ENCODE results near the gene MANEA. TPM values are rescaled to one million over a fixed set of nuclear protein-coding genes. Genes with fewer than 3 reads are reported as not detected.

MANEA gene
- total RNA-seq, 1 experiment from 2014 or later, result 8.3 TPM

DNA sequence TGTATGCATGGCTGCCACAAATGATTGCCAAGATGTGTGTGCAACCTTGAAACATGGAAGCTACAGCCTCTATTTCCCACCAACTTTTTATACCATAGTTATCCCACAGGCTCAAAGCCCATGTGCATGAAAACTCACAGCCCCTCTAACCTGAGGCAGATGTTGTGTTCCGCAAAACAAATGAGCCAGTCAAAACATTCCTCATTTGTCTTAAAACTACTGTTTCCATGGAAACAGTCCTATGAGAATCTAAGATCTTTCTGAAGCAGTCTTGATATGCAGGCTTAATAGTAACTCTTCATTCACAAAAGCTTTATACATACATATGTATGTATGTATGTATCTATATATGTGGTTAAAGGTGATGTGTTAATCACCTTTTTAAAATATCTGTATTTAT, 31.2 kb upstream of the MANEA start:
- Histone ChIP-seq H3K23me2 (ENCODE audit: insufficient read length, low read depth, low read length, poor library complexity, severe bottlenecking) (no peaks in the 10 kb centered on the region), H3K18ac (ENCODE audit: insufficient read length, low read depth, low read length) (no peak overlapping the region), H3K79me2 (ENCODE audit: insufficient read depth, low read length) (no peaks in the 10 kb centered on the region), H3K4ac (ENCODE audit: low read depth, low read length) (no peak overlapping the region), H2BK15ac (ENCODE audit: low read depth, low read length) (no peak overlapping the region), H3T11ph (ENCODE audit: low read length) (no peak overlapping the region), H3K27ac (ENCODE audit: insufficient read length, low read depth, low read length) (no peak overlapping the region), H3K23ac (ENCODE audit: insufficient read length, low read depth, low read length) (no peak overlapping the region), H4K8ac (replicated peaks; ENCODE audit: insufficient read length, low read depth, low read length) (no peak overlapping the region), H2BK5ac (ENCODE audit: insufficient read length, low read length) (no peak overlapping the region), H4K20me1 (ENCODE audit: control insufficient read depth, insufficient read depth, insufficient read length) (no peaks in the 10 kb centered on the region), H3K4me2 (ENCODE audit: insufficient read depth, insufficient read length, low read length) (no peak overlapping the region), H2BK12ac (ENCODE audit: insufficient read length, low read depth, low read length) (no peak overlapping the region), H3K9ac (ENCODE audit: extremely low read depth, insufficient read length, low read length) (no peak overlapping the region), H4K5ac (ENCODE audit: insufficient read length, low read depth, low read length) (no peak overlapping the region), H2AK5ac (ENCODE audit: insufficient read length, low read length) (no peak overlapping the region), H3K4me1 (ENCODE audit: insufficient read depth, low read length) (no peaks in the 10 kb centered on the region; the same call in 1 of the 2 replicates), H2BK120ac (ENCODE audit: low read depth, low read length, poor library complexity, severe bottlenecking) (no peak overlapping the region), H3K9me3 (ENCODE audit: control insufficient read depth, low read depth, low read length) (no peaks in the 10 kb centered on the region), H4K91ac (ENCODE audit: insufficient read length, low read depth, low read length) (no peak overlapping the region), H3K79me1 (ENCODE audit: insufficient read depth, low read depth, low read length, poor library complexity, severe bottlenecking) (no peaks in the 10 kb centered on the region), H2BK20ac (ENCODE audit: low read depth, low read length, poor library complexity, severe bottlenecking) (no peak overlapping the region), H3K14ac (ENCODE audit: insufficient read depth, low read length) (no peak overlapping the region), H3K56ac (ENCODE audit: insufficient read length, low read depth, low read length) (no peak overlapping the region), H3K27me3 (ENCODE audit: insufficient read depth, low read length) (no peaks in the 10 kb centered on the region), H2AFZ (ENCODE audit: low read length) (no peak overlapping the region)
- Mint-ChIP-seq H3K27me3 (ENCODE audit: low read depth) (no peaks in the 10 kb centered on the region), H3K27ac (no peak overlapping the region), H3K9me3 (no peaks in the 10 kb centered on the region), H3K36me3 (ENCODE audit: insufficient read depth in 1 of 3, low read depth in 3 of 3) (no peaks in the 10 kb centered on the region), H3K4me3 (no peak overlapping the region), H3K4me1 (peaks cover 9 to 13% of the 10 kb centered on the region in 2 experiments)
- no peak for DNase-seq
- no CpG with 5 or more reads among the region's 1 CpG for WGBS (ENCODE audit: extremely low coverage, insufficient read length, low lambda C conversion rate)
- TF ChIP-seq, protein P1, sequence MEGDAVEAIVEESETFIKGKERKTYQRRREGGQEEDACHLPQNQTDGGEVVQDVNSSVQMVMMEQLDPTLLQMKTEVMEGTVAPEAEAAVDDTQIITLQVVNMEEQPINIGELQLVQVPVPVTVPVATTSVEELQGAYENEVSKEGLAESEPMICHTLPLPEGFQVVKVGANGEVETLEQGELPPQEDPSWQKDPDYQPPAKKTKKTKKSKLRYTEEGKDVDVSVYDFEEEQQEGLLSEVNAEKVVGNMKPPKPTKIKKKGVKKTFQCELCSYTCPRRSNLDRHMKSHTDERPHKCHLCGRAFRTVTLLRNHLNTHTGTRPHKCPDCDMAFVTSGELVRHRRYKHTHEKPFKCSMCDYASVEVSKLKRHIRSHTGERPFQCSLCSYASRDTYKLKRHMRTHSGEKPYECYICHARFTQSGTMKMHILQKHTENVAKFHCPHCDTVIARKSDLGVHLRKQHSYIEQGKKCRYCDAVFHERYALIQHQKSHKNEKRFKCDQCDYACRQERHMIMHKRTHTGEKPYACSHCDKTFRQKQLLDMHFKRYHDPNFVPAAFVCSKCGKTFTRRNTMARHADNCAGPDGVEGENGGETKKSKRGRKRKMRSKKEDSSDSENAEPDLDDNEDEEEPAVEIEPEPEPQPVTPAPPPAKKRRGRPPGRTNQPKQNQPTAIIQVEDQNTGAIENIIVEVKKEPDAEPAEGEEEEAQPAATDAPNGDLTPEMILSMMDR (conservative IDR thresholded peaks at IDR 0.05), result no peak
